HG03095 (cell line): ENCODE data around the gene SLC22A14.
"Not testable (repeated sequence)": the region's sequence is repeated elsewhere in the genome, so short reads cannot be mapped to it uniquely, and the experiment has no call there.

Experiments used
- ATAC-seq: cut with Tn5 transposase; IDR thresholded peaks from one replicate; pipeline ENCODE4 v1.9.1; 2021; ENCODE audit warnings: moderate library complexity; ENCODE audit not compliant: unreplicated experiment

The SLC22A14 gene

GRCh38 chr3:38312356-38312755, 30.3 kb downstream of the SLC22A14 start:
- no peak for ATAC-seq

- ATAC-seq, result no peak
Observed at GRCh38 chr3:38313263-38313662, 31.2 kb downstream of the SLC22A14 start.

GRCh38 chr3:38313695-38314094, 31.6 kb downstream of the SLC22A14 start:
- no peak for ATAC-seq

- ATAC-seq, result no peak
Observed at GRCh38 chr3:38314112-38314763, 32.1 kb downstream of the SLC22A14 start.

- ATAC-seq, result no peak
Observed at GRCh38 chr3:38314764-38315487, 32.8 kb downstream of the SLC22A14 start.

GRCh38 chr3:38315488-38316230, 33.6 kb downstream of the SLC22A14 start:
- ATAC-seq, result no peak

GRCh38 chr3:38316356-38317191, 34.5 kb downstream of the SLC22A14 start:
- ATAC-seq, result no peak

- no peak for ATAC-seq
Observed at GRCh38 chr3:38317192-38317759, 35.2 kb downstream of the SLC22A14 start.

- ATAC-seq, result no peak
Observed at GRCh38 chr3:38318766-38319671, 36.9 kb downstream of the SLC22A14 start.

- ATAC-seq, result not testable (repeated sequence)
Observed at GRCh38 chr3:38320638-38321037, 38.5 kb downstream of the SLC22A14 start.

- no peak for ATAC-seq
Observed at GRCh38 chr3:38323060-38323459, 41.0 kb downstream of the SLC22A14 start.

- no peak for ATAC-seq
Observed at GRCh38 chr3:38325256-38325655, 43.2 kb downstream of the SLC22A14 start.

GRCh38 chr3:38327335-38328009, 45.4 kb downstream of the SLC22A14 start:
- ATAC-seq, result no peak

GRCh38 chr3:38331257-38332022, 49.3 kb downstream of the SLC22A14 start:
- no peak for ATAC-seq

- no peak for ATAC-seq
Observed at GRCh38 chr3:38332201-38332600, 50.1 kb downstream of the SLC22A14 start.

GRCh38 chr3:38334142-38335055, 52.3 kb downstream of the SLC22A14 start:
- no peak for ATAC-seq

GRCh38 chr3:38335263-38335662, 53.2 kb downstream of the SLC22A14 start:
- no peak for ATAC-seq
